ENCODE data around the gene NR2F6. TPM values are rescaled to one million over a fixed set of nuclear protein-coding genes. Genes with fewer than 3 reads are reported as not detected.

The NR2F6 gene
- total RNA-seq, result 1 to 10 TPM in 4 of 5 donors, under 1 TPM in 1; 0.55 to 6.4 (median 2.8) TPM
- total RNA-seq (2013), result 0.99 TPM
- 0.70 to 14.3 (median 2.2) reads per million in 29 experiments for total RNA-seq

DNA sequence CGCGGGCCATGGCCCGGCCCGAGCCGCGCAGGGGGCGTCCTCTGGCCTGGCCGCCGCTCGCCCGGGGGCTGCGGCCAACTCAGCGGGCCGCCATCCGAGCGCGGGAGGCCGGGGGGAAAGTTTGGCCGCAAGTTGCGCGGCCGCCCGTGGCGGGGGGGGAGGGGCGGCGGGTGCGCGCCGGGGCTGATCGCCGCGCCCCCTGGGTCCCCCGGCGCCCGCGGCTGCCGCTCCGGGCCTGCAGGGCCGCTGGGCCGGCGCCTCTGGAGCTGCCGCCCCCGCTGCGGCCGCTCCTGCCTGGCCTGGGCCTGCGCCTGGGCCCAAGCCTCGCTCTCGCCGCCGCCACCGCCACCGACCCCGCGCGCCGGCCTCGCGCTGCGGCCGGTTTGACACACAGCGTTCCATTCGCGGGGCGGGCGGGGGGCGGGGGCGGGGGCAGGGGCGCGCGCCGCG is at the start of gene NR2F6:
NR2F6 (minus strand) TSS at position 385 of the 450 bp plus-strand sequence. CDS start 699 bp downstream, outside the sequence.
- POLR2A ChIA-PET, result no interaction called here
- no peak within 1 kb of the TSS for H3K27ac ChIP-seq (ENCODE audit: low read length)
- under 1% methylated on average over 59 of the region's 72 CpGs for WGBS (ENCODE audit: insufficient coverage)

DNA sequence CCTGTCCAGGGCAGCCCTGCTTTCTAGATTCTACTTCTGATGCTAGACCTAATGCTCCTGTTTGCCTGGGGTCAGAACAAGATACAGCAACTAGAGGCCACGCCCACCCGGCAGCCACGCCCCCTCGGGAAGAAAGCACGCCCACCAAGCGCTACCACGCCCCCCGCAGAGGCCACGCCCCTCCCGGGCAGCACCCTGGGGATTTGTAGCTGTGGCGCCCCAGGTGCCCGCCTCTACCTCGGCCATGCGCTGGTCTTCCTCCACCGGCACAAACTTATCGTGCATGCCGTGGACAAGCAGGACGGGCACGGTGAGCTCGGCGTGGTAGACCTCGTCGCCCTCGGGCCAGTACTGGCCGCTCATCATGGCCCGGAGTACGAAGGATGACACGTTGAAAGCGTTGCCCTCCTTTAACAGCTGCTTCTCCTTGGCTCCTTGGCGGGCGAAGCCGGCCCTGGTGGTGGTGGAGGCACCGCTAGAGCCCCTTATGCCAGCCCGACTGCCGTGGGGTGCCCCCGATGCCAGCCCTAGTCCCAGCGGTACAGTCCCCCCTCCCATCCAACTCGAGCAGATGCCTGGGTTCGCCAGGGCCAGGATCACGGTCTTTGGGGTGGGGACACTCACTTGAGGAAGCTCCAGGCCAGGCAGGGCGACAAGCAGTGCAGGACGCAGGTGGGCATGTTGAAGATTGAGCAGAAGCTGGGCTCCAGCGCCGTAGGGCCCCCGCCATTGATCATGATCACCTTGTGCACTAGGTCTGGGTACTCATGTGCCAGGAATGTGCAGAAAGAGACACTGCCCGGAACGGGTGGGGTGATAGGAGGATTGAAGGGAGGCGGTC is 48.6 kb upstream of the NR2F6 start:
- Histone ChIP-seq H3K27me3 (replicated peaks in 1 of 2; ENCODE audit: control insufficient read depth in 2 of 2, extremely low read depth in 1 of 2, insufficient read depth in 2 of 2, low read length in 1 of 2) (peaks cover 0 to 7% of the 10 kb centered on the region in 2 experiments), H3K4me3 (ENCODE audit: control insufficient read depth in 1 of 2, extremely low read depth in 1 of 2, low read length in 1 of 2) (no peak overlapping the region), H3K9me3 (no peaks in the 10 kb centered on the region), H3K27ac (ENCODE audit: low read length) (no peak overlapping the region), H3K4me1 (ENCODE audit: control insufficient read depth in 1 of 2, extremely low read depth in 1 of 2, insufficient read depth in 2 of 2, low read length in 2 of 2) (peaks cover 0 to 16% of the 10 kb centered on the region in 2 experiments), H3K36me3 (ENCODE audit: control insufficient read depth in 2 of 2, extremely low read depth in 1 of 2, insufficient read depth in 1 of 2, low read length in 1 of 2) (peaks cover 0 to 7% of the 10 kb centered on the region in 2 donors)
- Mint-ChIP-seq H3K36me3 (peaks cover 7% of the 10 kb centered on the region), H3K4me1 (peaks cover 5 to 8% (median 8%) of the 10 kb centered on the region in 3 donors), H3K4me3 (no peak overlapping the region), H3K27me3 (no peaks in the 10 kb centered on the region), H3K9me3 (no peaks in the 10 kb centered on the region), H3K27ac (no peak overlapping the region)
- peak in 21 of 35 experiments; percentile 16 to 61 (median 33) for DNase-seq
- ChIA-PET POLR2A (no interaction called here), CTCF (no interaction called here)
- WGBS (ENCODE audit: insufficient coverage), result 87% methylated on average over 37 of the region's 48 CpGs
- ATAC-seq (replicated peaks in 1 of 4), result no peak

More for the DNA sequence above, at the start of gene NR2F6:
- H3K4me3 Mint-ChIP-seq, result peak within 1 kb of the TSS; percentile 80 to 86 (median 82)
- Histone ChIP-seq H3K27me3 (replicated peaks in 1 of 2; ENCODE audit: control insufficient read depth in 2 of 2, extremely low read depth in 1 of 2, insufficient read depth in 2 of 2, low read length in 1 of 2) (peaks cover 0 to 18% of the 10 kb centered on the region in 2 experiments), H3K4me1 (ENCODE audit: control insufficient read depth in 1 of 2, extremely low read depth in 1 of 2, insufficient read depth in 2 of 2, low read length in 2 of 2) (peaks cover 0 to 19% of the 10 kb centered on the region in 2 experiments), H3K9me3 (no peaks in the 10 kb centered on the region), H3K4me3 (ENCODE audit: control insufficient read depth in 1 of 2, extremely low read depth in 1 of 2, low read length in 1 of 2) (peak within 1 kb of the TSS; percentile 68 to 69), H3K36me3 (ENCODE audit: control insufficient read depth in 2 of 2, extremely low read depth in 1 of 2, insufficient read depth in 1 of 2, low read length in 1 of 2) (no peaks in the 10 kb centered on the region)
- peaks cover 0 to 16% (median 6%) of the 10 kb centered on the region in 3 donors for H3K4me1 Mint-ChIP-seq
- ATAC-seq (replicated peaks in 1 of 4), result peak in 3 of 4 experiments; percentile 25 to 36 (median 28)
- H3K9me3 Mint-ChIP-seq, result no peaks in the 10 kb centered on the region
- H3K27ac Mint-ChIP-seq, result peak within 1 kb of the TSS in 1 of 2 donors; percentile 74
- peaks cover 5 to 7% of the 10 kb centered on the region in 2 donors for H3K27me3 Mint-ChIP-seq
- CTCF ChIA-PET, result no interaction called here
- peak in 2 of 35 experiments; percentile 36 to 44 for DNase-seq
- no peaks in the 10 kb centered on the region for H3K36me3 Mint-ChIP-seq

- H3K9me3 Mint-ChIP-seq, result no peaks in the 10 kb centered on the region
- CTCF ChIA-PET, result interaction anchor here (0.7 to 2.0 kb wide), 6 partner anchors 12 to 187 kb away, joined by 3 to 8 read pairs (median 6); partner anchors contain the start of genes DDA1 (in 1 of the 2) and MRPL34 (in 1 of the 2)
- no peak for ATAC-seq (replicated peaks in 1 of 4)
- Histone ChIP-seq H3K27me3 (replicated peaks in 1 of 2; ENCODE audit: control insufficient read depth in 2 of 2, extremely low read depth in 1 of 2, insufficient read depth in 2 of 2, low read length in 1 of 2) (peaks cover 0 to 8% of the 10 kb centered on the region in 2 experiments), H3K36me3 (ENCODE audit: control insufficient read depth in 2 of 2, extremely low read depth in 1 of 2, insufficient read depth in 1 of 2, low read length in 1 of 2) (peaks cover 0 to 7% of the 10 kb centered on the region in 2 donors), H3K4me3 (ENCODE audit: control insufficient read depth in 1 of 2, extremely low read depth in 1 of 2, low read length in 1 of 2) (no peak overlapping the region), H3K27ac (ENCODE audit: low read length) (no peak overlapping the region), H3K9me3 (no peaks in the 10 kb centered on the region), H3K4me1 (ENCODE audit: control insufficient read depth in 1 of 2, extremely low read depth in 1 of 2, insufficient read depth in 2 of 2, low read length in 2 of 2) (peaks cover 0 to 16% of the 10 kb centered on the region in 2 experiments)
- POLR2A ChIA-PET, result no interaction called here
- no peak overlapping the region for H3K27ac Mint-ChIP-seq
- peaks cover 5 to 8% (median 8%) of the 10 kb centered on the region in 3 donors for H3K4me1 Mint-ChIP-seq
- WGBS (ENCODE audit: insufficient coverage), result 95% methylated on average over 13 of the region's 14 CpGs
- peaks cover 0 to 2% of the 10 kb centered on the region in 2 donors for H3K27me3 Mint-ChIP-seq
- no peak for DNase-seq
- H3K4me3 Mint-ChIP-seq, result no peak overlapping the region
- H3K36me3 Mint-ChIP-seq, result peaks cover 7% of the 10 kb centered on the region
Measured at GRCh38 chr19:17293605-17294004, 47.9 kb upstream of the NR2F6 start.

GRCh38 chr19:17292301-17293074 is 46.8 kb upstream of the NR2F6 start:
- peak overlapping the region; percentile 82 to 92 (median 89) for H3K4me3 Mint-ChIP-seq
- peaks cover 5 to 8% (median 8%) of the 10 kb centered on the region in 3 donors for H3K4me1 Mint-ChIP-seq
- Histone ChIP-seq H3K36me3 (ENCODE audit: control insufficient read depth in 2 of 2, extremely low read depth in 1 of 2, insufficient read depth in 1 of 2, low read length in 1 of 2) (peaks cover 0 to 7% of the 10 kb centered on the region in 2 donors), H3K27ac (ENCODE audit: low read length) (no peak overlapping the region), H3K27me3 (replicated peaks in 1 of 2; ENCODE audit: control insufficient read depth in 2 of 2, extremely low read depth in 1 of 2, insufficient read depth in 2 of 2, low read length in 1 of 2) (peaks cover 0 to 15% of the 10 kb centered on the region in 2 experiments), H3K9me3 (no peaks in the 10 kb centered on the region), H3K4me3 (ENCODE audit: control insufficient read depth in 1 of 2, extremely low read depth in 1 of 2, low read length in 1 of 2) (peak overlapping the region; percentile 69 to 72), H3K4me1 (ENCODE audit: control insufficient read depth in 1 of 2, extremely low read depth in 1 of 2, insufficient read depth in 2 of 2, low read length in 2 of 2) (peaks cover 0 to 16% of the 10 kb centered on the region in 2 experiments)
- peaks cover 3% of the 10 kb centered on the region for H3K36me3 Mint-ChIP-seq
- 2% methylated on average over 41 of the region's 46 CpGs for WGBS (ENCODE audit: insufficient coverage)
- H3K27ac Mint-ChIP-seq, result peak overlapping the region; percentile 43 to 75
- H3K9me3 Mint-ChIP-seq, result no peaks in the 10 kb centered on the region
- peaks cover 0 to 6% of the 10 kb centered on the region in 2 donors for H3K27me3 Mint-ChIP-seq
- ChIA-PET POLR2A (no interaction called here), CTCF (interaction anchor here (0.6 to 2.0 kb wide), 8 partner anchors 13 to 188 kb away, joined by 3 to 13 read pairs (median 6); partner anchors contain the start of genes DDA1 (in 1 of the 2) and MRPL34 (in 1 of the 2))
- DNase-seq (peak; percentile 55 to 87 (median 69)), ATAC-seq (replicated peaks in 1 of 4) (peak; percentile 94 to 97 (median 96))

DNA sequence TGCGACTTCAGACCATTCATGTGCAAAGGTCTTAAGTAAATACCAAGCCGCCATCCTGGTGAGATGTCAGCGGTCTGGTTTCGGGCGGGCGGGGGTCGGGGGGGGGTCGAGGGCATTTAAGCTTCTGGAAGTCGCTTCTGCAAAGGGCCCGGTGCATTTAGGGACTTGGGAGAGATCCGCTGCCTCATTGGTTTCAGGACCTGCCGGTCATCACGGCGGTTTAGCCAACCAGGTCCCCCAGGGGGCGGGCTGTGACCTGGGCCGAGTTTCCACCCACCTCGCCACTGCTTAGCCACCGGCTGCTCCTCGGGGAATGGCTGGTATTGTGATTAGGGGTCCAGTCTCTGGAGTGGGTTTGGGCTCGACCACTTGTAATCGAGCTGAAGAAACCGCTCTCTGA is 43.8 kb upstream of the NR2F6 start:
- no peaks in the 10 kb centered on the region for H3K36me3 Mint-ChIP-seq
- Histone ChIP-seq H3K27me3 (replicated peaks in 1 of 2; ENCODE audit: control insufficient read depth in 2 of 2, extremely low read depth in 1 of 2, insufficient read depth in 2 of 2, low read length in 1 of 2) (peaks cover 0 to 18% of the 10 kb centered on the region in 2 experiments), H3K36me3 (ENCODE audit: control insufficient read depth in 2 of 2, extremely low read depth in 1 of 2, insufficient read depth in 1 of 2, low read length in 1 of 2) (peaks cover 0 to 5% of the 10 kb centered on the region in 2 donors), H3K4me3 (ENCODE audit: control insufficient read depth in 1 of 2, extremely low read depth in 1 of 2, low read length in 1 of 2) (no peak overlapping the region), H3K9me3 (no peaks in the 10 kb centered on the region), H3K27ac (ENCODE audit: low read length) (no peak overlapping the region), H3K4me1 (ENCODE audit: control insufficient read depth in 1 of 2, extremely low read depth in 1 of 2, insufficient read depth in 2 of 2, low read length in 2 of 2) (peaks cover 0 to 16% of the 10 kb centered on the region in 2 experiments)
- no peak overlapping the region for H3K4me3 Mint-ChIP-seq
- H3K9me3 Mint-ChIP-seq, result no peaks in the 10 kb centered on the region
- ATAC-seq (replicated peaks in 1 of 4) (no peak), DNase-seq (peak in 13 of 35 experiments; percentile 20 to 59 (median 28))
- ChIA-PET CTCF (interaction anchor here in 1 of 2 donors (0.6 kb wide), 1 partner anchor 28 kb away, joined by 4 read pairs; no protein-coding TSS in a partner anchor), POLR2A (interaction anchor here in 1 of 2 donors (0.7 kb wide), 1 partner anchor 228 kb away, joined by 8 read pairs; no protein-coding TSS in a partner anchor)
- H3K27ac Mint-ChIP-seq, result no peak overlapping the region
- H3K27me3 Mint-ChIP-seq, result peaks cover 0 to 7% of the 10 kb centered on the region in 2 donors
- WGBS (ENCODE audit: insufficient coverage), result 15% methylated on average over 14 of the region's 22 CpGs
- H3K4me1 Mint-ChIP-seq, result peaks cover 5 to 8% (median 6%) of the 10 kb centered on the region in 3 donors

All from T-cell (primary cell).